Medulla oblongata (tissue), 1 donor: ENCODE data around the gene USP11.
A peak's percentile ranks its signal among the peaks of the same experiment; 100 is the strongest.

Experiments used
- DNase-seq: peaks from one replicate; pipeline ENCODE4 v3.0.0-alpha.2; 2015; ENCODE audit errors: extremely low spot score

The USP11 gene

DNA sequence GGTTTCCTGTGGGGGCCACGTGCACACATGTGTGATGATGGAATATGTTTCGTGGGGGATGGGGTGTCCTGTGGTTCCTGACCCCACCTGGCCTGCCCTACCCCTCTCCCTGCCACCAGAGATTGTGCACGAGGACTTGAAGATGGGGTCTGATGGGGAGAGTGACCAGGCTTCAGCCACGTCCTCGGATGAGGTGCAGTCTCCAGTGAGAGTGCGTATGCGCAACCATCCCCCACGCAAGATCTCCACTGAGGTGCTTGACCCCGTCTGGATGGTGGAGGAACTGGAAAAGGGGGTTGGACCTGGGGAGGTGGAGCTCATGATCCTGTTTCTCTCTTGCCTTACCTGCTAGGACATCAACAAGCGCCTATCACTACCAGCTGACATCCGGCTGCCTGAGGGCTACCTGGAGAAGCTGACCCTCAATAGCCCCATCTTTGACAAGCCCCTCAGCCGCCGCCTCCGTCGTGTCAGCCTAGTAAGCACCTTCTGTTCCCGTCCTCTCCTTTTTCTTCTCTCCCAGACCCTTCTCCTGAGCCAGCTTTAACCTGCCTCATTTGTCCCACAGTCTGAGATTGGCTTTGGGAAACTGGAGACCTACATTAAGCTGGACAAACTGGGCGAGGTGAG, 8.4 kb upstream of the USP11 start:
- no peak for DNase-seq

DNA sequence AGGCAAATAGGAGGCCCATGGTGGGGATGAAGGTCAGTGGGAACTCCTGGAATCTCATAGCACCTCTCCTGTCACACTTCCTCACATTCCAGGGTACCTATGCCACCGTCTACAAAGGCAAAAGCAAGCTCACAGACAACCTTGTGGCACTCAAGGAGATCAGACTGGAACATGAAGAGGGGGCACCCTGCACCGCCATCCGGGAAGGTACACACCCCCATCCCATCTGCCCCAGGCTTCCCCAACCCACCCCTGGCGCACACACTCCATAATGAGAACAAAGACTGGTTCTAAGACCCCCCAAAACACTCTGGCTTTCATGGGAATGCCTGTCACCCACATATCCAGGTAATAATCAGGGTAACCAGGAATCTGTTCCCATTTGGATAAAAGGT, 7.9 kb upstream of the USP11 start:
- no peak for DNase-seq

DNA sequence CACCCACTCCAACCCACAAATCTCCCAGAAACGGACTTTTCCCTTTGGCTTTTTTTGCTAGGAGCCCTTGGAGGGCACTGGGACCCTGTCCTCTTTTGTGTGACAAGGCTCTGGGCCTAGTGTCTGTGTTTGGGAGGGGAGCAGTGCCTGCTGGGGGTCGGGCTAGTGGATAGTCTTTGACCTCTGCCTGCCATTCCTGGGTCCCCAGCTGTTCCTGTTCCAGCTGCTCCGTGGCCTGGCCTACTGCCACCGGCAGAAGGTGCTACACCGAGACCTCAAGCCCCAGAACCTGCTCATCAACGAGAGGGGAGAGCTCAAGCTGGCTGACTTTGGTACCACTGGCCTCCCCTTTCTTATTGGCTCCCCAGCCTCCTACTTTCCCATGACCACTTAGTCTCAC, 6.7 kb upstream of the USP11 start:
- no peak for DNase-seq

DNA sequence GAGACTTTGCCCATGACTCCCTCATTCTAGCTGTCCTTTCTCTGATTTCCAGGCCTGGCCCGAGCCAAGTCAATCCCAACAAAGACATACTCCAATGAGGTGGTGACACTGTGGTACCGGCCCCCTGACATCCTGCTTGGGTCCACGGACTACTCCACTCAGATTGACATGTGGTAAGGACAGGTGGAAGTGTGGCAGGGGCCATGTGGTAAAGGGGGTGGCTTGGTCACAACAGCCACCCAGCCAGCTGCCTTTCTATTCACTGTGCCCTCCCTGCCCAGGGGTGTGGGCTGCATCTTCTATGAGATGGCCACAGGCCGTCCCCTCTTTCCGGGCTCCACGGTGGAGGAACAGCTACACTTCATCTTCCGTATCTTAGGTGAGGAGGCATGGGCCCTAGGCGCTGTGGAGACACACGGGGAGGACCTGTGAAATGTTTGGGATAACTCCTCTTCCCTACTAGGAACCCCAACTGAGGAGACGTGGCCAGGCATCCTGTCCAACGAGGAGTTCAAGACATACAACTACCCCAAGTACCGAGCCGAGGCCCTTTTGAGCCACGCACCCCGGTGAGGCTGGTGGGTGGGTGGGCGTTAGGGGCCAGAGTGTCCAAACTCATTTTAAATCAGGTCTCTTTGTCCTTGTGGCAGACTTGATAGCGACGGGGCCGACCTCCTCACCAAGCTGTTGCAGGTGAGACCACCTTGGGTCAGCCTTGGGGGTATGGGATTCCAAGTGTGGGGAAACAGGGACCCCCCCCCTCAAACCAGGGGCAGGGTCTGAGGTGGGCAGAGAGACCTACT, 6.1 kb upstream of the USP11 start:
- no peak for DNase-seq

DNA sequence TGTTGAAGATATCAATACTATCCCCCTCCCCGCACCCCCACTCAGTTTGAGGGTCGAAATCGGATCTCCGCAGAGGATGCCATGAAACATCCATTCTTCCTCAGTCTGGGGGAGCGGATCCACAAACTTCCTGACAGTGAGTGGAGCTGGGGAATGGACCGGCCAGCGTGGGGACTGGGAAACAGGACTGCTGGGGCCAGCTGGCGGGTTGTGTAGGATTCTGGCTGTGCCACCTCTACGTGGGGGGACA, 5.5 kb upstream of the USP11 start:
- no peak for DNase-seq

DNA sequence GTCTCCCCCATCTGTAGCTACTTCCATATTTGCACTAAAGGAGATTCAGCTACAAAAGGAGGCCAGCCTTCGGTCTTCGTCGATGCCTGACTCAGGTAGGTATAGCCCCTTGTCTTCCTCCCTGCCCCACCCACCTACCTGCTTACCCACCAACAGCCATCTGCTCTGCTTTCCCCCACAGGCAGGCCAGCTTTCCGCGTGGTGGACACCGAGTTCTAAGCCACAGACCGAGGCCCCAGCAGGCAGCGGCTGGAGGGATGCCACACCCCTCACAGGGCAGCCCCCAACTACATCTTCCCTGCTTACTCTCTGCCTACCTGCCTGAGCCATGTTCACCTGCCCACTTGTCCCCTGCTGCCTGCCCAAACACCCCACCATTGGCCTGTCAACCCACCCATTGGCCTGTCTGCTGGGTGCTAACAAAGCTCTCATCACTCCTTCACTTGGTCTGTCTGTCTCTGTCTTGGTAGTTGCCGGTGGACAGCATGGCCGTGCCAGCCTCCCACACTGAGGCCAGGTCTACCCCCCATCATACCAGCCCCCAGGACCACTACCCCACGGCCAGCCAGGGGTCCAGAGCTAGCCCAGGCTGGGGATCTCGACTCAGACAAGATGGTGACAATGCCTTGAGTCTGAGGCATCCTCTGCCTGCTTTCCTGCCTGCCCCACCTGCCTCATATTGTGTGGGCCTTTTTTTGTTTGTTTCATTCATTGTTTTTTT, 4.1 kb upstream of the USP11 start:
- DNase-seq = no peak

DNA sequence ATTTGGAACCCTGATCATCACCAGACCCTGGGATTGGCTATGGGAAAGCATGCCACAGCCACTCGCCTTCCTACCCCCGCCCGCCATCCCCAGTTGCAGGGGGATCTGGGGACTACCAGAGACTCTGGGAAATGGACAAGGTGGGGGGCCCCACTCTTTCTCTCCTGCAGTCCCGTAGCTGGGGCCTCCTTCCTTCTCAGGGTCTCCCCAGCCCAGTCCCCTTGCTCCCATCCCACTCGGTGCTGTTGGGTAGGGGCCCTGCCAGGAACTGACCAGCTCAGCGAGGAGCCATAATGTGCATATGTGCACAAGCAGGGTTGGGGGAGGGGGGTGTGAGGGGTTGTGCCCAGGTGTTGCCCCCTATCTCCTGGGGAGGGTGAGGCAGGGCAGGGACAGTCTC, 3.4 kb upstream of the USP11 start:
- DNase-seq = no peak

DNA sequence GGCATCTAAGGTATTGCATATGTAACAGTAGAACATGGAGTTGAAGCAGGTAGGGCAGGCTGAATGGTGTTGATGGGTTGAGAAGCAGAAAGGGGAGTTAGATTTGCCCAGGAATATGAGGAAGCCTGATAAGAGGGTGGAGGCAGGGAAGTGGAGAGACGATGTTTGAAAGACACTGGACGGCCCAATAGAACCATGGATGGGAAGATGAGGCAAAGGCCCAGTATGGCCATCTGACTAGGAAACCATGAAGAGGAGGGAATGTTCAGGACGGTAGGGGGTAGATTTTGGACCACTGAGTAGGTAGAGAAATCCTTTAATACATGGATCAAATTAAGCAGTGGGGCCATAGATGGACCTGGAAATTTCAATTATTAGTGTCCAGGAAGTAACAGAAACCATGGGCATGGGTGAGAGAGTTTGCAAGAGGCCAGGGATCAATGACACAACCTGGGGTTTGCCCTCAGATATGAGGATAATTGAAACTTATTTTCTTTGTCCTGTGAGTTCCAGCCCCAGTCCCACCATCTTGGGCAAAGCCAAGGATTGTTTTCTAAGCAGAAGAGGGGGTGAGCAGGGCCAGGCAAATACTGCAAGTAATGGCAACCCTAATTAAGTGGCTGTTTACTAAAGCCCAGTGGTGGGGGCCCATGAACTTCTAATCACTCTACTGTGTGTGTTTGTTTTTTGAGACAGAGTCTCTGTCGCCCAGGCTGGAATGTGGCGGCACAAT, 2.5 kb upstream of the USP11 start:
- no peak for DNase-seq

DNA sequence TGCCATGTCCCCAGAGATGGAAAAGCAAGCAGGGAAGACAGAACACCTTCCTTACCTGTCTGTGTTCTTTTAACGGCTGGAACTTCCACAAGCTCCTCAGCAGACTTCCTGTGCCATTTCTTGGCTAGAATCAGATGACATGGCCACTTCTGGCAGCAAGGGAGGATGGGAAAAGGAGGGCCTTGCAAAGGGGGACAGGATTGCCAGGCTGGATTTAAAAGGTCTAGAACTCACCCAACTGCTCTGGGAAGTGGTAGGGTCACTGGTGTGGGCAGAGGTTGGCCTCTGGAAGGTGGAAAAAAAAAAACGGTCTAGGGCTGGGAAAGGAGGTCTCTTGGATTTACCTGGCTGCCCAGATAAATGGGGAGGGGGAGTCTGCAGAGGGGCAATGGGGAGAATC, 1.6 kb upstream of the USP11 start:
- no peak for DNase-seq

DNA sequence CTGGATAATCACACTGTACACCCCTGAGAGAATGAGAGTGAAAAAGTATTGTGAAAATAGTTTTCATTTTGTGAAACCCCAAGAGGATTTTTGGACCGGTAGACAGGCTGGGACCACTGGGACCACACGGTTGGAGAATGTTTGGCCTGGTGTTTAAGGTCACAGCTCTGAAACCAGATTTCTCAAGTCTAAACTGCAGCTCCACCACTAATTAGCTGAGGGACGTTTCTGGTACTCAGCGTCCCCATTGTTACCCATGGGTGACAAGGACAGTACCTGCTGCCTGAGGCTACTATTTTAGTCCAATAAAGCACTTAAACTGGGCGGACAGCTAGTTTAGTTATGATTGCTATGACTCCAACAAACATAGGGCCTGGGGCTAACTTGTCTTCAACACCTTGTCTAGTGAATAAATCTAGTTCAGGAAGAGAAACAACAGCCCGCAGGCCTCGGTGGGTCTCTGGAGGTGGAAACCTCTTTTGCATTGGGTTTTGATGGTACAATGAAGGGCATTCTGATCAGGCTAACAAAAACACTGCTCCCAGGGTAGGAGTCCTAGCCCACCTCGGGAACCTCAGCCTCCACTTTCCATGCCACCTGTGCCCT, 509 bp upstream of the USP11 start:
- no peak for DNase-seq

DNA sequence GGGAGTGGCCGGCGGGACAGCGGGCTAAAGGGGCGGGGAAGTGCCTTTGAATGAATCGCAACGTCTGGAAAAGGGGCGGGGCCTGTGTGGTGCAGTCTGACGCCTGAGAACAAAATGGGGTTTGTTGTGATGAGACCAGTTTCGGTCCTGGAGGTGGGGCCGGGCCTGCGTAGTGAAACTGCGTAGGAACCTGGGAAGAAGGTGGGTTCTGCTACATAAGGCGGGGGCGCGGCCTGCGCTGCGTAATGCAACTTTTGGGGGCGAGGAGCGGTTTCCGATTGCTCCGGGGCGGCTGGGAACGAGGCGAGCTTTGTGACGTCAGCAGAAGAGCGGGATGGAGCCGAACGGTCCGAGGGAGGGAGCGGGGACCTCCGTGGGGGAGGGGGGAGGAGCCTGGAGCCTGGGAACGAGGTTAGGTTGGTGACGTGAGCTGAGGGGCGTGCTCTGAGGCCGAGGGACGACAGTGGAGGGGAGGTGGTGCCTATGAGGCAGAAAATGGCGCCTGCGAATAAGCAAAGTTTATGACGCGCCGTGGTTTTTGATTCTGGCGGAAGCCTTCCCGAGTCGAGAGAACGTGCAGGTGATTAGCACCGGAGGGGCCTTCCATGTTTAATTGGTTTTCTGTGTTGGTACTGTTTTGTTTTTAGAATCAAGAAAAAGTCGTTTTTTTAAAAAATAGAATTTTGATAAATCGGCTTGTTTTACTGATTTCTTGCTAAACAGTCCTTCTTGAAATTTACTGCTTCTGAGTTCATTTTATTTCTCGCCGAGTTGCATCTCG, 714 bp downstream of the USP11 start:
- DNase-seq = peak; percentile 92

DNA sequence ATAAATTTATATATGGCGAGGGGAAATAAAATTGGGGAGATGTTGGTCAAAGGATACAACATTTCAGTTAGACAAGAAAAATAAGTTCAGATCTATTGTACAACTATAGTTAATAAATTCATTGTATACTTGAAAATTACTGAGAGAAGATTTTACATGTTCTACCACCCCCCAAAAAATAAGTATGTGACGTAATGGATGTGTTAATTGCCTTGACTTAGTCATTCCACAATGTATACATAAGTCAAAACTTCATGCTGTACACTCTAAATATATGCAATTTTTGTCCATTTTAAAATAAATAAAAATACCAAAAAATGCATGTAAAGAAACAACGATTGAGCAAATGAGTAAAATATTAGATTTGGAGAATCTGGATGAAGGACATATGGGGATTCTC, 1.8 kb downstream of the USP11 start:
- DNase-seq = no peak

DNA sequence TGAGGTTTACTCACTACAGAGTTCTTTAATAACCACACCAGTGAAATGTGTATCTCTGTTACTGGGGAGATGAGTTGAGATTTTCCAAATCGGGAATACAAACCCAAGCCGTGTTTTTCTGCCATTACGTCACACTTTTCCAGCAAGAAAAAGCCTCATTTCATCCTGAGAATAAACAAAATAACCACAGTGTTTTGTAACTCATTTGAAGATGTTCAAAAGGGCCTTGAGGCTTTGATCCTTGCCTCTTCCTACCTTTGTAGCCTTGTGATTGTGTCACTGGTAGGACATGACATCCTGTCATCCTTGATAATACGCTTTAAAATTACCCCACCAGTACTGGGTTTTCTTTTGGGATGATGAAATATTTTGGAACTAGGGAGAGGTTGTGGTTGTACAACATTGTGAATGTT, 2.9 kb downstream of the USP11 start:
- peak; percentile 7 for DNase-seq

DNA sequence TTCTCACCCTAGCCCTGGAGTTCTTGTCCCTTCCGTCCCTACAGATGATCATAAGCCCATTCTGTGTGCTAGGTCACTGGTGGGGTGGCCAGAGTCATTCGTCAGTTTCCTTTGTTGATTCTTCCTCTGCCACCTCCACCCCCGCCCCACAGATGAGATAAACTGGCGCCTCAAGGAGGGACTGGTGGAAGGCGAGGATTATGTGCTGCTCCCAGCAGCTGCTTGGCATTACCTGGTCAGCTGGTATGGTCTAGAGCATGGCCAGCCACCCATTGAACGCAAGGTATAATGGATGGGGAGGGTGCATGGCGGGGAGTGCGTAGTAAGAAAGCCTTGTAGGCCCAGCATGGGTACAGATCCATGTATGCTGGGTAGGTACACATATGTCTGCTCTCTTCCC, 6.4 kb downstream of the USP11 start:
- DNase-seq = no peak

DNA sequence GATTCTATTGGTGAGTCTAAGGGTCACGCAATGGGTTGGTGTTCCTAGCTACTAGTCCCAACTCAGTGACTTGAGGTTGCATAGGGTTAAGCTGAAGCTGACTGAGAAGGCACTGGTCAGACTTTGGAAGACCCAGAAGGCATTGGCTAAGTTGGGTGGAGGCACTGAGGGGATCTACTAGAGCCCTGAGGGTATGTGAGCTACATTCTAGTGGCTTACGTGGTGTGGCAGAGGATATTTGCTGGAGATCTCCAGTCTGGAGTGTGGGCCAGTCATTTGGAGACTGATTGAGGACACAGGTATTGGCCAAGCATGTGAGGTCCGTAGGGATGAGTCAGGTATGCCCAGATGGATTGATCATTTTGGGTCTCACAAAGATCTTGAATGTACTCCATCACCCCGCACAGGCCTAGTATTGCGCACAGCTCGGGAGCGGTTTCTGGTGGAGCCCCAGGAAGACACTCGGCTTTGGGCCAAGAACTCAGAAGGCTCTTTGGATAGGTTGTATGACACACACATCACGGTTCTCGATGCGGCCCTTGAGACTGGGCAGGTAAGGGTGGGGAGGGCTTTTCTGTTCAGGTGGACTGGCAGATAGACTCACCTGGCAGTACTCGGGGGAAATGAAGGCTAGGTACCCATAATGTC, 7.2 kb downstream of the USP11 start:
- no peak for DNase-seq

DNA sequence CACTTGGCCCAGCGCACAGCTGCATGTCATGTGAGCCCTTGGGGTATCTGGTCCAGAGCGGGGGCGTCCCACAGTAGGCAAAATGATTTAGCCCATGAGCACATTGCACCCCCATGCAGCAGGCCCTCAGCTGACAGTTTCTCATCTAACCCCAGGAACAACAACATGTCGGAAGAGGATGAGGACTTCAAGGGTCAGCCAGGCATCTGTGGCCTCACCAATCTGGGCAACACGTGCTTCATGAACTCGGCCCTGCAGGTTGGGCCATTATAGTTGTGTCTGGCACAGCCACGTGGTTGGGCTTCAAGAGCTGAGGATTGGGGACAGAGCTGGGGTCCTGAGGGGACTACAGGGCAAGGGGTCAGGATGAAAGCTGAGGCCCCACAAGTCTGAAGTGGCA, 7.8 kb downstream of the USP11 start:
- DNase-seq = no peak

DNA sequence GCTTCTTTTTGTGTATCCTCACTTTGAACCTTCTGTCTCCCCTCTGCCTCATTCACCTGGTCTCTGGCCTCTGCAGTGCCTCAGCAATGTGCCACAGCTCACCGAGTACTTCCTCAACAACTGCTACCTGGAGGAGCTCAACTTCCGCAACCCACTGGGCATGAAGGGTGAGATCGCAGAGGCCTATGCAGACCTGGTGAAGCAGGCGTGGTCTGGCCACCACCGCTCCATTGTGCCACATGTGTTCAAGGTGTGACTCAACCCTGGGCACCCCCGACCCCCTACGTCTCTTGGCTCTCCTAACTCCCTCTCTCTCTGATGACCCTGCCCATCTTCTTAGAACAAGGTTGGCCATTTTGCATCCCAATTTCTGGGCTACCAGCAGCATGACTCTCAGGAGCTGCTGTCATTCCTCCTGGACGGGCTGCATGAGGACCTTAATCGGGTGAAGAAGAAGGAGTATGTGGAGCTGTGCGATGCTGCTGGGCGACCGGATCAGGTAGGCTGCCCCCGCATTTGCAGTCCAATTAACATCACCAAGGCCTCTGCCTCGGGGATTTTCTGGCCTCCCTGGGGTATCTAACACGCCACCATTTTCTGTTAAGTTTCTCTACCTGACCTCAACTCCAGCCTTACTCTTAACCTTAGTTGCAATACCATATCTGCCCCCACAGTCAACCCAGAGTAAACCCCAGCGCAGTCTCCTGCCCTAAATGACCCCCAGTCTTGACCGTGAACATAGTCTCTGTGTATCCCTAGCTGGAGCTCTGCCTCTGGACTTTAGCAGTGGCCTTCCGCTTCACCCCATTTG, 8.6 kb downstream of the USP11 start:
- DNase-seq = no peak

DNA sequence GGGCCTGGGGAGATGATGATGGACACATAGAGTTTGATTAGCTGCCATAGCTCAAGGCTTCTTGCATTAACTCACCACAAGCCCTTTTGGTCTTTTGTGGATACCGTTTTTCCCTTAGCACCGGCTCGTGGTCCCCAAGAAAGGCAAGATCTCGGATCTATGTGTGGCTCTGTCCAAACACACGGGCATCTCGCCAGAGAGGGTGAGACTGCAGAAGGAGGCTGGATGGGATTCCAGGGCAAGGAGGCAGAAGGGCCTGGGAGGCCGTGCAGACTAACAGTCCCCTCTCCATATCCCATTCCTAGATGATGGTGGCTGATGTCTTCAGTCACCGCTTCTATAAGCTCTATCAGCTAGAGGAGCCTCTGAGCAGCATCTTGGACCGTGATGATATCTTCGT, 9.5 kb downstream of the USP11 start:
- DNase-seq = no peak

DNA sequence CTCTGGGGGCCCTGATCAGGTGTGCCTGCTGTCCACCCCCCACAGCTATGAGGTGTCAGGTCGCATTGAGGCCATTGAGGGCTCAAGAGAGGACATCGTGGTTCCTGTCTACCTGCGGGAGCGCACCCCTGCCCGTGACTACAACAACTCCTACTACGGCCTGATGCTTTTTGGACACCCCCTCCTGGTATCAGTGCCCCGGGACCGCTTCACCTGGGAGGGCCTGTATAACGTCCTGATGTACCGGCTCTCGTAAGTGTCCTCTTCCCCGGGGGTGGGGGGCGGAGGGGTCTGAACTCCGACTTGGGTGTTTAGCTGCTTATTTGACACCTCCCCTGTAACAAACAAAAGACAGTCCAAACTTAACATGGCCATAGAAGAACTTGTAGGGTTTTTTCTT, 10.5 kb downstream of the USP11 start:
- DNase-seq = no peak

DNA sequence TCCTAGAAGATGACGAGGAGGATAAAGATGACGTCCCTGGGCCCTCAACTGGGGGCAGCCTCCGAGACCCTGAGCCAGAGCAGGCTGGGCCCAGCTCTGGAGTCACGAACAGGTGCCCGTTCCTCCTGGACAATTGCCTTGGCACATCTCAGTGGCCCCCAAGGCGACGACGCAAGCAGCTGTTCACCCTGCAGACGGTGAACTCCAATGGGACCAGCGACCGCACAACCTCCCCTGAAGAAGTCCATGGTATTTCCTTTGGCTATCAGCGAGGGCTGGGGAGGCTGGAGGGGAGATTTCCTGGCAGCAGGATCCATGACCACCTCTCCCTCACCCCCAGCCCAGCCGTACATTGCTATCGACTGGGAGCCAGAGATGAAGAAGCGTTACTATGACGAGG, 11.9 kb downstream of the USP11 start:
- DNase-seq = no peak
